ENCODE data around the gene GLUD1. TPM values are rescaled to one million over a fixed set of nuclear protein-coding genes. Genes with fewer than 3 reads are reported as not detected.
"Not testable (repeated sequence)": the region's sequence is repeated elsewhere in the genome, so short reads cannot be mapped to it uniquely, and the experiment has no call there.

Gene GLUD1
- polyA plus RNA-seq, 2 of the 4 experiments (the other 2 are of a cell fraction), result 74.4 to 117 TPM

DNA sequence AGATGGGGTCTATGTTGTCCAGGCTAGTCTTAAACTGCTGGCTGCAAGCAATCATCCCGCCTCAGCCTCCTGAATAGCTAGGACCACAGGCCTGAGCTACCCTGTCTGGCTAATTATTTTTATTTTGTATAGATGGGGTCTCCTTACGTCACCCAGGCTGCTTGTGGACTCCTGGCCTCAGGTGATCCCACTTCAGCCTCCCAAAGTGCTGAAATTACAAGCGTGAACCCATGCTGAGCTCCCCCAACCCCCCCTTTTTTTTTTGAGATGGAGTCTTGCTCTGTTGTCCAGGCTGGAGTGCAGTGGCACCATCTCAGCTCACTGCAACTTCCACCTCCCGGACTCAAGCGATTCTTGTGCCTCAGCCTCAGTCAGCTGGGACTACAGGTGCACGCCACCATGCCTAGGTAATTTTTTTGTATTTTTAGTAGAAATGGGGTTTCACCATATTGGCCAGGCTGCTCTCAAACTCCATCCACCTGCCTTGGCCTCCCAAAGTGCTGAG, 49.2 kb downstream of the GLUD1 start:
- 87% methylated on average over 6 of the region's 6 CpGs for WGBS (ENCODE audit: missing lambda C conversion rate)
- no peak for TF ChIP-seq CHD4 (IDR thresholded peaks at IDR 0.05; ENCODE audit: borderline replicate concordance)
- TF ChIP-seq HES2 (IDR thresholded peaks at IDR 0.05), result no peak
- TF ChIP-seq, protein P1, sequence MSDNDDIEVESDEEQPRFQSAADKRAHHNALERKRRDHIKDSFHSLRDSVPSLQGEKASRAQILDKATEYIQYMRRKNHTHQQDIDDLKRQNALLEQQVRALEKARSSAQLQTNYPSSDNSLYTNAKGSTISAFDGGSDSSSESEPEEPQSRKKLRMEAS (IDR thresholded peaks at IDR 0.05), result no peak
- no peak for TF ChIP-seq HOXA7 (CRISPR knock-in tag; IDR thresholded peaks at IDR 0.05)
- TF ChIP-seq POLR2AphosphoS2 (conservative IDR thresholded peaks at IDR 0.05; ENCODE audit: low read length), result no peak
- no peak for TF ChIP-seq USF2 (IDR thresholded peaks at IDR 0.05)
- TF ChIP-seq RNF2 (IDR thresholded peaks at IDR 0.05; ENCODE audit: borderline replicate concordance, low read depth), result no peak
- TF ChIP-seq ZC3H11A (IDR thresholded peaks at IDR 0.05), result no peak
- no peak for TF ChIP-seq RFX5 (IDR thresholded peaks at IDR 0.05)
- no peak for TF ChIP-seq GATA3 (IDR thresholded peaks at IDR 0.05; ENCODE audit: borderline replicate concordance)
- no peak for TF ChIP-seq ZFP36 (IDR thresholded peaks at IDR 0.05; ENCODE audit: borderline replicate concordance, partially characterized antibody)
- TF ChIP-seq FOSL2 (IDR thresholded peaks at IDR 0.05), result no peak
- TF ChIP-seq FOSL2 (CRISPR knock-in tag; IDR thresholded peaks at IDR 0.05), result no peak
- TF ChIP-seq NPAS2 (CRISPR knock-in tag; IDR thresholded peaks at IDR 0.05; ENCODE audit: borderline replicate concordance), result no peak
- TF ChIP-seq MAZ (IDR thresholded peaks at IDR 0.05; ENCODE audit: borderline replicate concordance, low read depth, low read length), result no peak
- no peak for TF ChIP-seq RARB (CRISPR knock-in tag; IDR thresholded peaks at IDR 0.05)
- TF ChIP-seq, protein P2, sequence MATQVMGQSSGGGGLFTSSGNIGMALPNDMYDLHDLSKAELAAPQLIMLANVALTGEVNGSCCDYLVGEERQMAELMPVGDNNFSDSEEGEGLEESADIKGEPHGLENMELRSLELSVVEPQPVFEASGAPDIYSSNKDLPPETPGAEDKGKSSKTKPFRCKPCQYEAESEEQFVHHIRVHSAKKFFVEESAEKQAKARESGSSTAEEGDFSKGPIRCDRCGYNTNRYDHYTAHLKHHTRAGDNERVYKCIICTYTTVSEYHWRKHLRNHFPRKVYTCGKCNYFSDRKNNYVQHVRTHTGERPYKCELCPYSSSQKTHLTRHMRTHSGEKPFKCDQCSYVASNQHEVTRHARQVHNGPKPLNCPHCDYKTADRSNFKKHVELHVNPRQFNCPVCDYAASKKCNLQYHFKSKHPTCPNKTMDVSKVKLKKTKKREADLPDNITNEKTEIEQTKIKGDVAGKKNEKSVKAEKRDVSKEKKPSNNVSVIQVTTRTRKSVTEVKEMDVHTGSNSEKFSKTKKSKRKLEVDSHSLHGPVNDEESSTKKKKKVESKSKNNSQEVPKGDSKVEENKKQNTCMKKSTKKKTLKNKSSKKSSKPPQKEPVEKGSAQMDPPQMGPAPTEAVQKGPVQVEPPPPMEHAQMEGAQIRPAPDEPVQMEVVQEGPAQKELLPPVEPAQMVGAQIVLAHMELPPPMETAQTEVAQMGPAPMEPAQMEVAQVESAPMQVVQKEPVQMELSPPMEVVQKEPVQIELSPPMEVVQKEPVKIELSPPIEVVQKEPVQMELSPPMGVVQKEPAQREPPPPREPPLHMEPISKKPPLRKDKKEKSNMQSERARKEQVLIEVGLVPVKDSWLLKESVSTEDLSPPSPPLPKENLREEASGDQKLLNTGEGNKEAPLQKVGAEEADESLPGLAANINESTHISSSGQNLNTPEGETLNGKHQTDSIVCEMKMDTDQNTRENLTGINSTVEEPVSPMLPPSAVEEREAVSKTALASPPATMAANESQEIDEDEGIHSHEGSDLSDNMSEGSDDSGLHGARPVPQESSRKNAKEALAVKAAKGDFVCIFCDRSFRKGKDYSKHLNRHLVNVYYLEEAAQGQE (IDR thresholded peaks at IDR 0.05), result no peak
- TF ChIP-seq, protein P3, sequence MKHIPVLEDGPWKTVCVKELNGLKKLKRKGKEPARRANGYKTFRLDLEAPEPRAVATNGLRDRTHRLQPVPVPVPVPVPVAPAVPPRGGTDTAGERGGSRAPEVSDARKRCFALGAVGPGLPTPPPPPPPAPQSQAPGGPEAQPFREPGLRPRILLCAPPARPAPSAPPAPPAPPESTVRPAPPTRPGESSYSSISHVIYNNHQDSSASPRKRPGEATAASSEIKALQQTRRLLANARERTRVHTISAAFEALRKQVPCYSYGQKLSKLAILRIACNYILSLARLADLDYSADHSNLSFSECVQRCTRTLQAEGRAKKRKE (CRISPR knock-in tag; IDR thresholded peaks at IDR 0.05; ENCODE audit: low read depth), result no peak
- POLR2A ChIA-PET, result no interaction called here
- CTCF ChIA-PET, result interaction anchor here (2.5 kb wide), 1 partner anchor 8 kb away, joined by 7 read pairs; no protein-coding TSS in a partner anchor
- no peaks in the 10 kb centered on the region for H3K4me1 ChIP-seq
- no peak overlapping the region for H3K4me2 ChIP-seq
- no peak overlapping the region for H3K4me3 ChIP-seq
- H3K27ac ChIP-seq, result no peak overlapping the region
- ATAC-seq, result no peak
- DNase-seq (ENCODE audit: low read depth in 1 of 2, low spot score in 1 of 2), result no peak
- no peaks in the 10 kb centered on the region for H3K9me3 ChIP-seq
- no peak for FAIRE-seq

- WGBS (ENCODE audit: missing lambda C conversion rate), result 83% methylated on average over 7 of the region's 7 CpGs
- H3K4me1 ChIP-seq; DNase-seq (ENCODE audit: low read depth in 1 of 2, low spot score in 1 of 2); ATAC-seq; H3K4me3 ChIP-seq; H3K4me2 ChIP-seq; H3K9me3 ChIP-seq; H3K27ac ChIP-seq; POLR2A ChIA-PET; FAIRE-seq: not testable (repeated sequence)
- CTCF ChIA-PET, result interaction anchor here (0.7 to 2.5 kb wide), 2 partner anchors 10 to 68 kb away, joined by 5 to 7 read pairs; no protein-coding TSS in a partner anchor
These were observed 51.1 kb downstream of the GLUD1 start for GRCh38 chr10:87043579-87043978.
